ENCODE results near the gene EYS.
"Not testable (repeated sequence)": the region's sequence is repeated elsewhere in the genome, so short reads cannot be mapped to it uniquely, and the experiment has no call there.

The EYS gene

GRCh38 chr6:64505312-64505711 lies 1201.7 kb downstream of the EYS start:
- no peak for DNase-seq (ENCODE audit: low read depth in 1 of 2, low spot score in 1 of 2)

- no peak for DNase-seq (ENCODE audit: low read depth in 1 of 2, low spot score in 1 of 2)
Measured at GRCh38 chr6:64504503-64504902, 1202.5 kb downstream of the EYS start.

GRCh38 chr6:64502801-64503200 lies 1204.2 kb downstream of the EYS start:
- no peak for DNase-seq (ENCODE audit: low read depth in 1 of 2, low spot score in 1 of 2)

GRCh38 chr6:64497634-64498033 lies 1209.4 kb downstream of the EYS start:
- no peak for DNase-seq (ENCODE audit: low read depth in 1 of 2, low spot score in 1 of 2)

GRCh38 chr6:64489763-64490162 lies 1217.3 kb downstream of the EYS start:
- no peak for DNase-seq (ENCODE audit: low read depth in 1 of 2, low spot score in 1 of 2)

- no peak for DNase-seq (ENCODE audit: low read depth in 1 of 2, low spot score in 1 of 2)
Measured at GRCh38 chr6:64486578-64487351, 1220.3 kb downstream of the EYS start.

GRCh38 chr6:64483956-64484499 lies 1223.0 kb downstream of the EYS start:
- no peak for DNase-seq (ENCODE audit: low read depth in 1 of 2, low spot score in 1 of 2)

GRCh38 chr6:64482631-64483030 lies 1224.4 kb downstream of the EYS start:
- no peak for DNase-seq (ENCODE audit: low read depth in 1 of 2, low spot score in 1 of 2)

GRCh38 chr6:64479134-64479533 lies 1227.9 kb downstream of the EYS start:
- no peak for DNase-seq (ENCODE audit: low read depth in 1 of 2, low spot score in 1 of 2)

- DNase-seq (ENCODE audit: low read depth in 1 of 2, low spot score in 1 of 2): no peak
Measured at GRCh38 chr6:64477391-64477790, 1229.6 kb downstream of the EYS start.

- no peak for DNase-seq (ENCODE audit: low read depth in 1 of 2, low spot score in 1 of 2)
Measured at GRCh38 chr6:64476935-64477334, 1230.1 kb downstream of the EYS start.

- DNase-seq (ENCODE audit: low read depth in 1 of 2, low spot score in 1 of 2): not testable (repeated sequence)
Measured at GRCh38 chr6:64469405-64469804, 1237.6 kb downstream of the EYS start.

- DNase-seq (ENCODE audit: low read depth in 1 of 2, low spot score in 1 of 2): no peak
Measured at GRCh38 chr6:64467656-64468055, 1239.4 kb downstream of the EYS start.

- DNase-seq (ENCODE audit: low read depth in 1 of 2, low spot score in 1 of 2): no peak
Measured at GRCh38 chr6:64459411-64459944, 1247.5 kb downstream of the EYS start.

- not testable (repeated sequence) for DNase-seq (ENCODE audit: low read depth in 1 of 2, low spot score in 1 of 2)
Measured at GRCh38 chr6:64448101-64448500, 1258.9 kb downstream of the EYS start.

GRCh38 chr6:64445038-64445437 lies 1262.0 kb downstream of the EYS start:
- DNase-seq (ENCODE audit: low read depth in 1 of 2, low spot score in 1 of 2): no peak

- DNase-seq (ENCODE audit: low read depth in 1 of 2, low spot score in 1 of 2): no peak
Measured at GRCh38 chr6:64439274-64439673, 1267.8 kb downstream of the EYS start.

GRCh38 chr6:64437996-64438395 lies 1269.0 kb downstream of the EYS start:
- DNase-seq (ENCODE audit: low read depth in 1 of 2, low spot score in 1 of 2): no peak

- DNase-seq (ENCODE audit: low read depth in 1 of 2, low spot score in 1 of 2): no peak
Measured at GRCh38 chr6:64429926-64430325, 1277.1 kb downstream of the EYS start.

- DNase-seq (ENCODE audit: low read depth in 1 of 2, low spot score in 1 of 2): no peak
Measured at GRCh38 chr6:64428186-64428585, 1278.8 kb downstream of the EYS start.

- DNase-seq (ENCODE audit: low read depth in 1 of 2, low spot score in 1 of 2): no peak
Measured at GRCh38 chr6:64415926-64416325, 1291.1 kb downstream of the EYS start.

- no peak for DNase-seq (ENCODE audit: low read depth in 1 of 2, low spot score in 1 of 2)
Measured at GRCh38 chr6:64411226-64411625, 1295.8 kb downstream of the EYS start.

GRCh38 chr6:64409948-64410347 lies 1297.1 kb downstream of the EYS start:
- DNase-seq (ENCODE audit: low read depth in 1 of 2, low spot score in 1 of 2): no peak
